Dendritic cell treated with granulocyte-macrophage colony-stimulating factor and Interleukin-4, amounts not matched to agents 40 ng/mL and 50 ng/mL, for 4 days (primary cell): Measurements from ENCODE around the gene AHNAK.

ENCODE experiments used
- H3K27ac Mint-ChIP-seq: one replicate; pipeline ENCODE4 v1.8.0; 2022; ENCODE audit warnings: mild to moderate bottlenecking, mixed read lengths
- H3K27me3 Mint-ChIP-seq: one replicate; pipeline ENCODE4 v1.8.0; 2022; ENCODE audit warnings: mild to moderate bottlenecking, mixed read lengths
- H3K36me3 Mint-ChIP-seq: one replicate; pipeline ENCODE4 v1.8.0; 2022; ENCODE audit warnings: low read depth, mixed read lengths
- H3K4me1 Mint-ChIP-seq: one replicate; pipeline ENCODE4 v1.8.0; 2022; ENCODE audit warnings: low read depth, mixed read lengths
- H3K4me3 Mint-ChIP-seq: one replicate; pipeline ENCODE4 v1.8.0; 2022; ENCODE audit warnings: mild to moderate bottlenecking, moderate library complexity, mixed read lengths
- H3K9me3 Mint-ChIP-seq: one replicate; pipeline ENCODE4 v1.8.0; 2022; ENCODE audit warnings: mixed read lengths
- intact Hi-C: fragments of 100-400 bp; cut with micrococcal nuclease; formaldehyde crosslinking; loops from one replicate; pipeline ENCODE4 v1.15.0; 2022

The AHNAK gene

GRCh38 chr11:62479631-62480201, 66.9 kb downstream of the AHNAK start:
- H3K27ac Mint-ChIP-seq, result no peak overlapping the region
- intact Hi-C loops, result no loop called here

GRCh38 chr11:62477927-62478326, 68.7 kb downstream of the AHNAK start:
- Mint-ChIP-seq H3K36me3 (no peaks in the 10 kb centered on the region), H3K4me3 (no peak overlapping the region), H3K27me3 (no peaks in the 10 kb centered on the region), H3K27ac (no peak overlapping the region), H3K9me3 (no peaks in the 10 kb centered on the region), H3K4me1 (peaks cover 9% of the 10 kb centered on the region)
- intact Hi-C loops, result no loop called here

More at GRCh38 chr11:62479631-62480201, 66.9 kb downstream of the AHNAK start:
- Mint-ChIP-seq H3K9me3 (no peaks in the 10 kb centered on the region), H3K27me3 (no peaks in the 10 kb centered on the region), H3K4me1 (peaks cover 9% of the 10 kb centered on the region), H3K4me3 (no peak overlapping the region), H3K36me3 (no peaks in the 10 kb centered on the region)

DNA sequence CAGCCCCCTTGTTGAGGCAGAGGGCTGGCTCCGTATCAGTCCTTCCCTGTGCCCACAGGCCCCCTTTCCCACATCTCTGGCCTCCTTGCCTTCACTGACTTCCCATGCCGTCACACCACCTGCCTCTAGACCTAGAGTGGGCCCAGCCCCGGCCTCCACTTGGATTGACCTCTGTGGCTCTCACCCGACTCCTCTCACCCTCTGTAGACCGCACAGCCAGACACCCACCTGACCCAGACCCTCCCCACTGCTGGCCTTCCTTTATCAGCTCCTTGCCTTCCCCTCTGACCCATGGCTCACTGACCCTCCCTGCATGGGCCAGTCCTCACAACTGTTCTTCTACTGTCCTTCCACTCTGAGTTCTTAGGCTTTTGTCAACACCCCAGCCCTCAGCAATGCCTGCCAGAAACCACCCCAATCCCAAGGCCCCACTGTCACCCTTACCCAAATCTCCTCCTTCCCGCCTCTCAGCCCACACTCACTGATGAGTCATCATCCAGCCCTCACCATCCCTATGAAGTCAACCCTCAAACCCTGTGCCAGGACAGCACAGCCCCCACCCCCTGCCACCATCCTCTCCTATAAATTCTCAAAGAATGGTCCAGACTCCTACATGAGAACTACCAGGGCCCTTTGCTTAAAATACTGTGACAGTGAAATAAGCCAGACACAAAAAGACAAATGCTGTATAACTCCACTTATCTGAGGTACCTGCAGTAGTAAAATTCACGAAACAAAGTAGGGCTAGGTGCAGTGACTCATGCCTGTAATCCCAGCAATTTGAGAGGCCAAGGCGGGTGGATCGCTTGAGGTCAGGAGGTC, 74.3 kb downstream of the AHNAK start:
- no peaks in the 10 kb centered on the region for H3K36me3 Mint-ChIP-seq
- intact Hi-C loops, result no loop called here
- H3K4me3 Mint-ChIP-seq, result no peak overlapping the region
- H3K27me3 Mint-ChIP-seq, result no peaks in the 10 kb centered on the region
- H3K4me1 Mint-ChIP-seq, result peaks cover 20% of the 10 kb centered on the region
- no peaks in the 10 kb centered on the region for H3K9me3 Mint-ChIP-seq
- peak overlapping the region; percentile 74 for H3K27ac Mint-ChIP-seq

DNA sequence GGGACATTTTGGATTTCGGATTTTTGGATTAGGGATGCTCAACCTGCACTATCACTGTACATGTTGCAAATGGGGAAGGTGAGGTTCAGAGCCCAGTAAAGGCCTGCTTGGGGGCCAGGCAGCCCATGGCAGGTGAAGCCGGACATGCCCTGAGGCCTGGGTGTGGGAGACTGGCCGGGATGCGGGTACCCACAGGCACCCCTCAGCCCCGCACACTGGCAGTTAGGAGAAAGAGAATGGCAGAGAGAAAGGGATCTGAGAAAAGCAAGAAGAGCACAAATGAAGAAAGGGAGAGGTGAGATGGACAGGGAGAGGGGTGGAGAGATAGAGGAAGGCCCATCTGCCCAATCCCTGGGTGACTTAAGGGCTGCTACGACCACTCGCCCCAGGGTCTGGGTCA, 75.0 kb downstream of the AHNAK start:
- no peaks in the 10 kb centered on the region for H3K36me3 Mint-ChIP-seq
- H3K4me3 Mint-ChIP-seq, result no peak overlapping the region
- intact Hi-C loops, result no loop called here
- H3K4me1 Mint-ChIP-seq, result peaks cover 20% of the 10 kb centered on the region
- peak overlapping the region; percentile 74 for H3K27ac Mint-ChIP-seq
- H3K27me3 Mint-ChIP-seq, result no peaks in the 10 kb centered on the region
- H3K9me3 Mint-ChIP-seq, result no peaks in the 10 kb centered on the region

- H3K27ac Mint-ChIP-seq, result peak overlapping the region; percentile 12
- H3K36me3 Mint-ChIP-seq, result no peaks in the 10 kb centered on the region
- H3K4me3 Mint-ChIP-seq, result no peak overlapping the region
- peaks cover 26% of the 10 kb centered on the region for H3K4me1 Mint-ChIP-seq
- H3K9me3 Mint-ChIP-seq, result no peaks in the 10 kb centered on the region
- H3K27me3 Mint-ChIP-seq, result no peaks in the 10 kb centered on the region
- intact Hi-C loops, result no loop called here
These were observed 78.0 kb downstream of the AHNAK start for GRCh38 chr11:62468577-62468976.

DNA sequence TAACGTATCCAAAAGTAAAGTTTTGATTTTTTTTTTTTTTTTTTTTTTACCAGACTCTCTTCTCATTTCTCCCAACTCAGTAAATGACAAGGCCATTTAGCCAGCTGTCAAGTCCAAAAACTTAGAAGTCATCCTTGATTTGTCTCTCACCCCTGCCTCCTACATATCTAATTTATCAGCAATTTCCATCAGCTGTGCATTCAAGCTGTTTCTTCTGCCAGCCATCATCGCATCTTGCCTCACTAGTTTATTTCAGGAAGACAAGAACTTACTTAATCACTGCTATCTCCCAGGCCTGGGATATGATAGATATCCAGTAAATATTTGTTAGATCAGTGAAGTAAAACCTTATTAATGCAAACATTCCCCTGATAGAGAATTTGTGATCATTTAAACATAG, 80.2 kb downstream of the AHNAK start:
- no peak overlapping the region for H3K27ac Mint-ChIP-seq
- no peaks in the 10 kb centered on the region for H3K9me3 Mint-ChIP-seq
- no peak overlapping the region for H3K4me3 Mint-ChIP-seq
- intact Hi-C loops, result no loop called here
- H3K27me3 Mint-ChIP-seq, result no peaks in the 10 kb centered on the region
- H3K36me3 Mint-ChIP-seq, result no peaks in the 10 kb centered on the region
- H3K4me1 Mint-ChIP-seq, result peaks cover 35% of the 10 kb centered on the region

DNA sequence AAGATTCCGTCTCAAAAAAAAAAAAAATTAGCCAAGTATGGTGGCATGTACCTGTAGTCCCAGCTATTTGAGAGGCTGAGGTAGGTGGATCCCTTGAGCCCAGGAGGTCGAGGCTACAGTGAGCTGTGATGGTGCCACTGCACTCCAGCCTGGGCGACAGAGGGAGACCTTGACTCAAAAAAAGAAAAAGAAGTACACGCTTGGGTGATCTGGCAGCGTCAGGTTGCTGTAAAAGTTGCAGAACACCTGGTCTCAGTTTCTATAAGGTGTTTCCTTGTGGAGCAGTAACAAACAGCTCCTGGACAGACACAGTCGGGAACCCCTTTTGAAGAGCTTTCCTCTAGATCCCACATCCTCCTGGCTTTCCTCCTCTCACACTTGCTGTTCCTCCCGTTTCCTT, 82.0 kb downstream of the AHNAK start:
- H3K27ac Mint-ChIP-seq, result peak overlapping the region; percentile 2

GRCh38 chr11:62463121-62463542, 83.5 kb downstream of the AHNAK start:
- peak overlapping the region; percentile 61 for H3K4me3 Mint-ChIP-seq
- H3K27ac Mint-ChIP-seq, result peak overlapping the region; percentile 83
- intact Hi-C loops, result loop anchor here (5.0 kb wide), 2 partner anchors 34 to 36 kb away; no protein-coding TSS in a partner anchor
- H3K9me3 Mint-ChIP-seq, result no peaks in the 10 kb centered on the region
- H3K36me3 Mint-ChIP-seq, result no peaks in the 10 kb centered on the region
- no peaks in the 10 kb centered on the region for H3K27me3 Mint-ChIP-seq
- peaks cover 53% of the 10 kb centered on the region for H3K4me1 Mint-ChIP-seq

More for the DNA sequence above, 82.0 kb downstream of the AHNAK start:
- H3K9me3 Mint-ChIP-seq, result no peaks in the 10 kb centered on the region
- intact Hi-C loops, result loop anchor here (5.0 kb wide), 2 partner anchors 33 to 37 kb away; no protein-coding TSS in a partner anchor
- no peaks in the 10 kb centered on the region for H3K36me3 Mint-ChIP-seq
- peaks cover 44% of the 10 kb centered on the region for H3K4me1 Mint-ChIP-seq
- H3K27me3 Mint-ChIP-seq, result no peaks in the 10 kb centered on the region
- no peak overlapping the region for H3K4me3 Mint-ChIP-seq

DNA sequence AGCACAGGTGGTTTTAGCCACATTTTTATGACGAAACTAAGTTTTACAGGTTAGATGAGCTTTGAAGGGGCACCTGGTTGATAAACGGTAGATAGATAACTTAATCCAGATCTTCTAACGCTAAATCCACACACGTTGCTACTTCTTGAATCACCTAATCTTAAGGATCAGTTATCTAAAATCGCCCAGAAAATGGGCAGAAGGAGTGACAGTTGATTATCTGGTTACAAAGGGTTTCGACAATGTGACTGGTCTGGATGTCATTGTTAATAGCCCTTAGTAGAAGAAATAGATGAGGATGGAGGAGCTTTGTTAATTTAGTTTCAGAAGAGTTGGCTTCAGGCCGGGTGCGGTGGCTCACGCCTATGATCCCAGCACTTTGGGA, 84.1 kb downstream of the AHNAK start:
- intact Hi-C loops, result loop anchor here (5.0 kb wide), 2 partner anchors 35 kb away; no protein-coding TSS in a partner anchor
- Mint-ChIP-seq H3K27ac (peak overlapping the region; percentile 83), H3K4me1 (peaks cover 59% of the 10 kb centered on the region)

GRCh38 chr11:62461740-62462507, 84.7 kb downstream of the AHNAK start:
- Mint-ChIP-seq H3K36me3 (no peaks in the 10 kb centered on the region), H3K4me3 (peak overlapping the region; percentile 10), H3K9me3 (no peaks in the 10 kb centered on the region), H3K27me3 (no peaks in the 10 kb centered on the region), H3K4me1 (peaks cover 65% of the 10 kb centered on the region), H3K27ac (peak overlapping the region; percentile 83)
- intact Hi-C loops, result loop anchor here (5.0 kb wide), 2 partner anchors 35 kb away; no protein-coding TSS in a partner anchor

More for the DNA sequence above, 84.1 kb downstream of the AHNAK start:
- Mint-ChIP-seq H3K9me3 (no peaks in the 10 kb centered on the region), H3K4me3 (no peak overlapping the region), H3K36me3 (no peaks in the 10 kb centered on the region), H3K27me3 (no peaks in the 10 kb centered on the region)

DNA sequence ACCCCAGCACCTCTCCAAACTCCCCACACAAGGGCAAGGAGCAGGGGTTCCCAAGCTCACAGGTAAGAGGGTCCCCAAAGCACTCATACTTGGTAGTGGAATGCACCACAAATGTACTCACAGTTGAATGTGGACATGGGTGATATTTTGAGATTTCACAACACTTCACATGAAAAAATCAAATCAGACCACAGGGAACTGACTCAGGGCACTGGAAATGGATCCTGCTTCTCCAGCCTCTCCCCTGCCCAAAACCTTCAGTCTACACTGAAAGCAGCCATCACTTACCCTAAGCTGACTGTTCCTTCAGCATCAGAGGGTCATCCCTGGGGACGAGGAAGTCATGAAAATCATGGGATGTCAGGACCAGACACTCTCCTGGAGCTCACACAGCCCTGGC, 87.5 kb downstream of the AHNAK start:
- Mint-ChIP-seq H3K27ac (peak overlapping the region; percentile 90), H3K9me3 (no peaks in the 10 kb centered on the region), H3K27me3 (no peaks in the 10 kb centered on the region), H3K36me3 (no peaks in the 10 kb centered on the region), H3K4me3 (peak overlapping the region; percentile 24), H3K4me1 (peaks cover 90% of the 10 kb centered on the region)
- intact Hi-C loops, result no loop called here

- peak overlapping the region; percentile 90 for H3K27ac Mint-ChIP-seq
- H3K4me1 Mint-ChIP-seq, result peaks cover 84% of the 10 kb centered on the region
- intact Hi-C loops, result no loop called here
- no peaks in the 10 kb centered on the region for H3K9me3 Mint-ChIP-seq
- H3K27me3 Mint-ChIP-seq, result no peaks in the 10 kb centered on the region
- no peaks in the 10 kb centered on the region for H3K36me3 Mint-ChIP-seq
- peak overlapping the region; percentile 39 for H3K4me3 Mint-ChIP-seq
These were observed 88.2 kb downstream of the AHNAK start for GRCh38 chr11:62458212-62459002.

GRCh38 chr11:62457478-62457877, 89.1 kb downstream of the AHNAK start:
- Mint-ChIP-seq H3K27me3 (no peaks in the 10 kb centered on the region), H3K4me1 (peaks cover 74% of the 10 kb centered on the region), H3K27ac (peak overlapping the region; percentile 90), H3K36me3 (no peaks in the 10 kb centered on the region), H3K4me3 (peak overlapping the region; percentile 20), H3K9me3 (no peaks in the 10 kb centered on the region)
- intact Hi-C loops, result no loop called here
